SW 1271 (cell line): ENCODE measurements around the gene GSTP1.
"Not testable (repeated sequence)": the region's sequence is repeated elsewhere in the genome, so short reads cannot be mapped to it uniquely, and the experiment has no call there.

Source experiments
- DNase-seq, 2 experiments: peaks; one replicate each; lab custom pipeline; 2025; lab: John Stamatoyannopoulos, UW

GSTP1 gene

DNA sequence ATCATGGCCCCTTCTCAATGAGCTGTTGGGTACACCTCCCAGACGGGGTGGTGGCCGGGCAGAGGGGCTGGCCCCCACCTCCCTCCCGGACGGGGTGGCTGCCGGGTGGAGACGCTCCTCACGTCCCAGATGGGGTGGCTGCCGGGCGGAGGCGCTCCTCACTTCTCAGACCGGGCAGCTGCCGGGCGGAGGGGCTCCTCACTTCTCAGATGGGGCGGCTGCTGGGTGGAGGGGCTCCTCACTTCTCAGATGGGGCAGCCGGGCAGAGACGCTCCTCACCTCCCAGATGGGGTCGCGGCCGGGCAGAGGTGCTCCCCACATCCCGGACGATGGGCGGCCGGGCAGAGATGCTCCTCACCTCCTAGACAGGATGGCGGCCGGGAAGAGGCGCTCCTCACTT is 14.4 kb downstream of the GSTP1 start:
- DNase-seq, result not testable (repeated sequence)

DNA sequence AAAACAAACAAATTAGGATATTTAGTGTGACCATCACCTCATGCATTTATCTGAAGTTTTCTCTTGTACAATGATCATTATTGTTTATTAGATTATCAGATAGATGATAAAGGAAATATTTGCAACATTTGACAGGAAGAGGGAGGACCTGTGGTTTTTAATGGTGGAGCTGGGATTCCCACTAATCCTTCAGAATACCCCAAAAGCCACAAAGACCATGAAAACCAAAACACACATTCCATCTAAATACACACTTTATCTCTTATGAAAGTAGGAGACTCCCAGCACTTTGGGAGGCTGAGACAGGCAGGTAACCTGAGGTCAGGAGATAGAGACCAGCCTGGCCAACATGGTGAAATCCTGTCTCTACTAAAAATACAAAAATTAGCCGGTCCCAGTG is 15.5 kb downstream of the GSTP1 start:
- no peak for DNase-seq

DNA sequence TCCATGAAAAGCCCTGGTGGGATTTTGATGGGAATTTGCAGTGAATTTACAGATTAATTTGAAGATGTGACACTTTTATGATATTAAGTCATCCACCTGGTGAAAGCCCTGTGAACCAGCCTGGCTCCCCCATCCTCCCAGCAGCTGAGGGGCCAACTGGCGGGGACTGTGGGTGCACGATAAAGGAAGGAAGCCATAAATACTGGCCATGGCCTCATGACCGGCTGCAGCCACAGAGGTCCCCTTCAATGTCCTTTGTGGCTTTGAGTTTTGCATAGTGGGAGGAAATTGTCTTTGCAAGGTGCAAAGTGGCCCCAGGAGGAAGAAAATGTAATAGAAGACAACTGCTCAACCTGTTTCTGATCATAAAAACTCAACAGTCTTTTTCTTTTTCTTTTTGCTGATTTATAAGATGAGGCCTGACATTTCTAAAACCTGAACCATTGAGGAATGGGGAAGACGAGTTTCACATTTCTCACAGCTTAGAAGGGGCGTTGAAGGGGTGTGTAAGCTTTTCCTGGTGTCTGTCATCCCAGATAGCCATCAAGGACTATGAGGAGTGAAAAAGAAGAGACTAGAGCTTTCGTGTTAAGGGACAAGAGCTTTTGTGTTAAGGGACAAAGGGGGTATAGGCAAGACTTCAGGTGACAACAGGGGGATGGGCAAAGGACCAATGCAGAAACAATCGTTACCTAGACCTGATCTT is 16.9 kb downstream of the GSTP1 start:
- DNase-seq, result no peak

DNA sequence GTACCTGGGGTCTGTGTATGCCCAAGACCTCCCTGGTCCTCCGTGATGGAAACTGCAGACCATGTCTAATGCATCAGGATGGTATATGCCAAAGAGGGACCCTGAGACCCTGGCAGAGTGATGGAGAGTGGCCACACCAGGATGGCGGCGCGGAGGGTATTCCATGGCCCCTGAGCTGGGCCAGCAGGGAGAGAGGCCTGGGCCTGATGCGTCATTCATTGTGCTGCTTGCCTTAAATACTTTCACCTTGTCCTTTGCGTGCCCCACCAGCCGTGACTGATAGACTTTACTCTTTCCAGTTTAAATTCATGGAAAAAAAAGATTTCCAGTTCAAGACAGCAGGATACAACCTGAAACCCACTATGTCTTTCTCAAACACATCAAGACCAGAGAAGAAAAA is 17.5 kb downstream of the GSTP1 start:
- no peak for DNase-seq

DNA sequence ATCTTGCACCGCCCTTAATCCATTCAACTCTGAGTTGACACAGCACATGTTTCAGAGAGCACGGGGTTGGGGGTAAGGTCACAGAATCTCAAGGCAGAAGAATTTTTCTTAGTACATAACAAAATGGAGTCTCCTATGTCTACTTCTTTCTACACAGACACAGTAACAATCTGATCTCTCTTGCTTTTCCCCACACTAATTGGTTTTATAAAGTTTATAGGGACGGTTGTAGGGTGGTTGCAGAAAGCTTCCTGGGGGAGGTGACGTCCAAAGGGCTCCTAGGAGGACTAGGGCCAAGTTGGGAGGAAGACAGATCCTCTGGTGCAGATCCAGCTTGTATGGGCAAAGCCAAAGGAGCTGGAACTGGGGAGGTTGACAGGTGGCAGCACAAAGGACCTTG is 20.5 kb downstream of the GSTP1 start:
- DNase-seq, result not testable (repeated sequence)

DNA sequence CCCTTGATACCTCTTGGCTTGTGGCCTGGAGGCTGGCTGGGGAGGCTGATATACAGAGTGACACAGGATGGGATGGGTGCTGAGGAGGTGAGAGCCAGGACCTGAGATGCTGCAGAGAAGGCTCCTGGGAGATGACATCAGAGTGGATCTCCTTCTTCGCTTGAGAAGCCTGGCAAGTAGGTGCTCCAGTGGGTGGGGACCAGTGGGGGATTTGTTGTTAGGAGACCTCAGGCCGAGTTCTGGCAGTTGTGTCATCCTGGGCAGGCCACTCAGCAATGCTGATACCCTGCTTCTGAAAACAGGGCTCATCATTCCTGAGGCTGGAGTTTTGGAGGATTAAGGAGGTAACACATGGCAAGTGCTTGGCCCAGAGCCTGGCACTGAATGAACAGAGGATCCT is 21.2 kb downstream of the GSTP1 start:
- DNase-seq, result no peak

DNA sequence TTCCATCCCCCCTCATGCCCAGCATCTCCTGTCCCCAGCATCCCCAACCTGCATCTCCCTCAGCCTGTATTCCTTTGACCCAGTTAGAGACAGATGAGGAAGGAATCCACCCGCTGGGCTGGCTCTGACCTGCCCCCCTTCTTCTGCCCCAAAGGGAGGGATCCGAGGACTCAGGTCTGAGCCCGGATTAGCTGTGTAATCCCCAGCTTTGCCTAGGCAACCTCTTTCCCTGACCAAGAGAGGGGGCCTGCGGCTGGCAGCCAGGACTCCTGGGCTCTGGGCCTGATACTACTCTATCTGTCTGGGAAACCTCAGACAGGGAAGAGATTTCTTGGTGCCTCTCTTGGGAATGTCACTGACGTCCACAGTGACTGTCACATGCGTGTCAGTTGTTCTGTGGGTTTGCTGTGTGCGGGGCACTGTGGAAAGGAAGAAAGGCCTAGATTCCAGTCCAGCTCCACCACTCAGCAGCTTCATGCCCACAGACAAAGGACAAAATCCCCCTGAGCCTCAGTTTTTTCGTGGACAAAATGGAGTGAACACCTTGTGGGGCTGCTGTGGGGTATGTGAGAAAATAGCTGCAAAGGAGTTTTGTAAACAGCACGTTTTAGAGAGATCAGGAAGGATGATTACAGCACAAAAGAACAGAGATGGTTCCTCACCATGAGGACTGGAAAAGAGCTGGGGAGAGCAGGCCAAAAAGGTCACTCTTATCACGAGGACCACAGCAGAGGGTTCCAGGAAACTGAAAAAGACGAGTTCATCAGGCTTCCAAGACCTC is 21.8 kb downstream of the GSTP1 start:
- no peak for DNase-seq

DNA sequence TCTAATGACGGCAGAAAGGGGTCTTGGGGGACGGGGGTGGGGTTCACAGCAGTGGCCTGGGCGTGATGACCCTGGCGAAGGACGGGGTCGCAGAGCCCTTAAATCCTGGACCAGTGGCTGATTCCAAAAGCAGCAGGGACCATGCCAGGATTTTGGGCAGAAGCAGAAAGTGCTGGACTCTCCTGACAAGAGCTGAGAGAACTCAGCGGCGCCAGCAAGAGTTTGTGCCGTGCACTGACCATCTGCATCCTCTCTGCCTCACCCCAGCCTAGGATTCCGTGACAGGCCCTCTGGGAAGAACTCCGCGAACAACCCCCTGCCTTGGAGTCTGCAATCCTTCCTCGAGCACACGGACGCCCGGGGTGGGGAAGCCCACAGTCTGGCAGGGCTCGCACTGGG is 22.5 kb downstream of the GSTP1 start:
- no peak for DNase-seq

DNA sequence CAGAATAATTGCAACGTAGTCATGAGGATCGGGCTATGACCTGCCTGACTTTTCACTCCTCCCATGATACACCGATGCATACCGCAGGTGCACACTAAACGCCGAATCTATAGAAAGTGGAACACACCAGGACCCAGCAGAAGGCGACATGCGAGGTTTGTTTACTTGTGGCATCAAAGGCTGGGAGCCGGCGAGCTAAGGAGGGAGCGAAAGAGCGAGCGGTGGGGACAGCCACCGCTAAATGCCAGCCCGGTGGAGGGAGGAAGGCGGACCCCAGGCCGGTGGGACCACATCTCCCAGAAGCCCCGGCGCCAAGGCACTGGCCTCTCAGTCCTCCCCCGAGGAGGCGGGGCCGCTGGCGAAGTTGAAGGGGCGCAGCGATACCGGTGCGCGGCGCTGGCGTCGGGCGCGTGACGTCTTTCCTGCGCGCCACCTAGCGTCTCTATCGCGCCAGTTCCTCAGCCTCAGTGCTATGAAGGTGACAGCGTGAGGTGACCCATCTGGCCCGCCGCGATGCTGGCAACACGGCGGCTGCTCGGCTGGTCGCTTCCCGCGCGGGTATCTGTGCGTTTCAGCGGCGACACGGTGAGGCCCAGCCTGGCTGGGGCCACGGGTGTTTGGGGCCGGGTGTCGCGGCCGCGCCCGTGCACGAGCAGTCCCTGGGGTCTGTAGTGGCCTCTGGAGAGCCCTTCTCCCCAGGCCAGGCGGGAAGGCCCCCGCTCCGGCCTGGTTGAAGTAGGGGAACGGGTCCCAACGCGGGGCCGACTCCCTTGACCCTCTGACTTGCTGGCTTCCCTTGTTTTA is 23.1 kb downstream of the GSTP1 start, which contains the start of gene NDUFV1:
Gene NDUFV1, plus strand, starts transcription at position 445 of the 804 bp plus-strand sequence. Its CDS starts 69 bp downstream, at position 514.
- DNase-seq, result peak; percentile 86 to 93

DNA sequence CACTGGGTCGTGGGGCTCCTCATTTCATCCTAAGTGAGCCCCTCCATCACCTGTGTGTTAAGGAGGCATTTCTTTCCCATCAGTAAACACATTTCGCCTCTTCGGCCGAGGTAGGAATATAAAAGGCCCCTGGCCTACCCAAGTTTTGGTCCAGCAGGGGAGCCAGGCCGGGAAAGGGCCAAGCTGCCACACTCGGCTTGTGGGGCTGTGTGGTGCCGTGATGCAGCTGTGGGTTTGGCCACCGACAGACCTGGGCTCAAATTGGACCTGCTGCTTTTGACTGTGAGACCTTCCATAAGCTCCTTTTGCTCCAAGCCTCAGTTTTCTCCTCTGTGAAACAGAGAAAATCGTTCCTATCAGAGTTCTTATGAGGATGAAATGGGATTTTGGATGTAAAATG is 23.9 kb downstream of the GSTP1 start:
- DNase-seq, result no peak

DNA sequence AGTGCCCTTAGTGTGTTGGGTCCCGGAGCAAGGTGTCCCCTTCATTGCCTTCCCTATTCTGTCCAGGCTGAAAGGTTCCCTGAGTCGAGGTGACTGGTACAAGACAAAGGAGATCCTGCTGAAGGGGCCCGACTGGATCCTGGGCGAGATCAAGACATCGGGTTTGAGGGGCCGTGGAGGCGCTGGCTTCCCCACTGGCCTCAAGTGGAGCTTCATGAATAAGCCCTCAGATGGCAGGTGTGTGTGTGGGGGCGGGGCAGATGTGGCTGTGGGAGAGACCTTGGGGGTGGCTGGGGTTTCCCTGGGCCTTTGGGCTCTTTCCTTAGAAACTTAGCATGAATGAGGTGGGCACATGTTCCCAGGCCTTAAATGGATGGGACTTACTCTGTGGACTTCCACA is 24.9 kb downstream of the GSTP1 start:
- DNase-seq, result no peak

DNA sequence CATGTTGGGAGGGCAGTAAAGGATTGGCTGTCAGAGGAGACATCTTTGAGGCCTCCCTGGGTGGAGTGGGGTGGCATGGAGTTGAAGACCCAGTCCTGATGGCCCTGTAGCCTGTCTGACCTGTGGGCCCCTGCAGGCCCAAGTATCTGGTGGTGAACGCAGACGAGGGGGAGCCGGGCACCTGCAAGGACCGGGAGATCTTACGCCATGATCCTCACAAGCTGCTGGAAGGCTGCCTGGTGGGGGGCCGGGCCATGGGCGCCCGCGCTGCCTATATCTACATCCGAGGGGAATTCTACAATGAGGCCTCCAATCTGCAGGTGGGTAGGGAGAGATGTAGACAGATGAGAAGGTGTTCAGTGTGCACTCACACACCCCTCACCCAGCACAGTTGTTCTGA is 25.7 kb downstream of the GSTP1 start:
- DNase-seq, result no peak

DNA sequence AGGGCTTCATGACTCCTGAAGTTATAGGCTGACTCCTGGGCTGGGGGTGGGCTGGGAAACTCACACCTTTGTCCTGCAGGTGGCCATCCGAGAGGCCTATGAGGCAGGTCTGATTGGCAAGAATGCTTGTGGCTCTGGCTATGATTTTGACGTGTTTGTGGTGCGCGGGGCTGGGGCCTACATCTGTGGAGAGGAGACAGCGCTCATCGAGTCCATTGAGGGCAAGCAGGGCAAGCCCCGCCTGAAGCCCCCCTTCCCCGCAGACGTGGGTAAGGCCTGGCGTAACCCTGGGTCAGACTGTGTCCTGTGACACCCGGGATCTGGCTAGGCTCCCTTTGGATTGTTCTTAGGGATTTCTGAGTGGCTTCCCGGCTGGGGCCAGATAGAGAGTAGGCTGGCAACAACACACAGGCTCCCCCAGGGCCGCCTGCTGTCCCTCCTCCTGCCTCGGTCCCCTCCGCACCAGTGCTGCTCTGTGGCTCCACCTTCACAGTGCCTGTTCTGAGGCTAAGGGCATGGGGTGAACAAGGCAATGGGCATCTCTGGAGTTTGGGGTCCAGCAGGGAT is 26.8 kb downstream of the GSTP1 start:
- no peak for DNase-seq

DNA sequence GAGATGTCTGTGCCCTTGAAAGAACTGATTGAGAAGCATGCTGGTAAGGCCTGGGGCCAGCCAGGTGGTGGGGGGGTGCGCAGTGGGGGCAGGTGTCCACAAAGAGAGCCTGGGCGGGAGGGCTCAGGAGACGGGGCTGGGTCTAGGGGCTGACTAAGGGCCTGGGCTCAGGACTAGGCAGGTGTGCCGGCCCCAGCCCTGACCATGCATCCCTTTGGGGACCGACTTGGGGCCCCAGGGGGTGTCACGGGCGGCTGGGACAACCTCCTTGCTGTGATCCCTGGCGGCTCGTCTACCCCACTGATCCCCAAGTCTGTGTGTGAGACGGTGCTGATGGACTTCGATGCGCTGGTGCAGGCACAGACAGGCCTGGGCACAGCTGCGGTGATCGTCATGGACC is 27.6 kb downstream of the GSTP1 start:
- DNase-seq, result no peak

DNA sequence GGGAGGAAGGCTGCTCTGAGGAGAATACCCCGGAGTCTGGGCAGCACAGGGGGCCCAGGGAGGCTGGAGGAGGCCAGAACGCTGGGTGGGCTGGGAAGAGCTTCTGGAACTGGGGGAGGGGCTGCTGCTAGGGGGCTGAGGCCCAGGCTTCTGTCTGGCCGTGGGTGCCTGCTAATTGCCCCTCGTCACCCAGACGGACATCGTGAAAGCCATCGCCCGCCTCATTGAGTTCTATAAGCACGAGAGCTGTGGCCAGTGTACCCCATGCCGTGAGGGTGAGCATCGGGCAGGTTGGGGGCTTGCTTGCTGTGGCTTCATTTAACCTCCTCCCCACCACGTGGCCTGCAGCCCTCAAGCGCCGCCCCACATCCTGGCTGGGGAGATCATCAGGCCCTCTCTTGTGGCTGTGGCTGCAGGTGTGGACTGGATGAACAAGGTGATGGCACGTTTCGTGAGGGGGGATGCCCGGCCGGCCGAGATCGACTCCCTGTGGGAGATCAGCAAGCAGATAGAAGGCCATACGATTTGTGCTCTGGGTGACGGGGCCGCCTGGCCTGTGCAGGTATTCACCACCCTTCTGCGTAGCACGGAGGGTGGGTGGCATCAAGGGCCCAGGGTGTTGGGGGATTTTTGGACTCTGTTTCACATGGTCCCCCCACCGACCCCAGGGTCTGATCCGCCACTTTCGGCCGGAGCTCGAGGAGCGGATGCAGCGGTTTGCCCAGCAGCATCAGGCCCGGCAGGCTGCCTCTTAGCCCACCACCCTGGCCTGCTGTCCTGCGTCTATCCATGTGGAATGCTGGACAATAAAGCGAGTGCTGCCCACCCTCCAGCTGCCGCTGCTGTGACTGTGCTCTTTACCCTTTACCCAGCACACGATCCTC is 28.3 kb downstream of the GSTP1 start:
- DNase-seq, result no peak

DNA sequence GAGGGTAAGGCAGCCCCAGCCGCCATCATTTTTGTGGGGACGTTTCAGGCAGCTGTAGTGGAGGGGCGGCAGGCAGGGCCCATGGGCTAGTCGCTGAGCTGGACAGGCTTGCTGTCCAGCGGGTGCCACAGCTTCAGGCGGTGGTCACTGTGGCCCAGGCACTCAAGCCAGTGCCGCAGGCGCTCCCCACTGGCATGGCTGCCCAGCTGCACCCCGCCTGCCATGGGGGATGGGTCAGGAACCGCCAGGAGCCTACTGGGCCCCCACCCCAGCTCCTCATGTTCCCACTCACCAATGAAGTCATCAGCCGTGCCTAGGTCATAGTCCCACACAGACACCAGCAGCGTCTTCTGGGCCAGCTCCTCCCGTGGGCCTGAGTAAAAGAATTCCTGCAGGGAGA is 29.1 kb downstream of the GSTP1 start:
- DNase-seq, result no peak

DNA sequence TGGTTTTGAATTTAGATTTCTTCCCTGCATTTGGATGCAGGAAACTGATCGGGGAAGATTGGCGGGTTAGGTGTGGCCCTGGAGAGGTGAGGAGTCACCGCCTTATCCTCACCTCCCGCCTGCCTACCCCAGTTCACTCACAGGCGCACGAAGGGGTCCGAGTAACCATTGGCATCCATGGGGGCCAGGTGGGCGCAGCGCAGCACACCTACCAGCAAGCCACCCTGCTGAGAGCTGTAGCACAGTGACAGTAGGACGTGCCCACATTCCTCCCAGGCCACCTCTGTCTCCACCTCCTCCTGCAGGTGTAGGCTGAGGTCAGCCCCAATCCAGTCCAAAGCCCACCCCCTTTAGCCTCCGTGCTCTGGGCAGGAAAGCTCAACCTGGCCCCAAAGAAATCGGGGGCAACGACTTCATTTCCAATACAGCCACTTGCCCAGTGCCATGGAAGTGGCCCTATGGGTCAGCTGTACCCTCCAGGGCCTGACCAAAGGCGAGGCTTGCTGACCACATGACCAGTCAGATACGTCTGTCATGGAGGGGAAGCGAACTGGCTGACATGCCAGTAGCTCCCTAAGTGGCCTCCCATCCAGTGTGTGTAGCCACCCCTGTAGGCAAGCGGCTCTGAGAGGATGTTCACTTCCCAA is 29.8 kb downstream of the GSTP1 start:
- DNase-seq, result no peak

DNA sequence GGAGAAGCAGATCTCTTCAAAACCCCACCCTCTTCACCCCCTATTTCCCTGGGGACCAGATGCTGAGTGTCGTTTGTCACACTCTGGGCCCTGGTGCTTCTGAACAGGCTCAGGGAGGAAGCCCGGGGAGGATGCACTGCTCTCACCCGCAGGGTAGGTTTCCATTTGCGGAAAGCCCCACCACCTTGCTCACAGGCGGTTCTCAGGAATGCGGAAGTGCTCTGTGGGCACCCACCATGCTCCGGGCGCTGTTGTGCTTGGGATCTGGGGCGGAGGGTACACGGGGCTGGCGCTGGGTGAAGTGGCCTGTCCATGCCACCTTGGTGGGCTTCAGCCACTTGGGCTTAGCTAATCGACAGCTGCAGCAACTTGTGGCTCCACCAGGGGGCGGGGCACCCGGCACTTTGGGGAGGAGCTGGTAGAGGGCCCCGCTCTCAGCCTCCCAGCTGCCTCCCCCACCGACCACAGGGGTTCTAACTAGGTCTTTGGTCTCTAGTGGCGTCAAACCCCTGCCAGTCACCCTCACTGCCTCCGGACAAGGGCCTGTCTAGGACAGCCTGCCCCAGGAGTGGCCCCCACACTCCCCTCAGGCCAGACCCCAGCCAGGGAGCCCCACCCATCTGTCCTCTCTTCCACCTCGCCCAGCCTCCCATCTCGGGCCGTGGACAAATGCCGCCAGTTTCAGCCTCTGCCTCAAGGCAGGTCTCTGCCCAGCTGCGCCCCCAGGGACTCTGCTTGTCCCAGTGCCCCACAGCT is 30.5 kb downstream of the GSTP1 start:
- DNase-seq, result peak in 1 of 2 experiments; percentile 10

DNA sequence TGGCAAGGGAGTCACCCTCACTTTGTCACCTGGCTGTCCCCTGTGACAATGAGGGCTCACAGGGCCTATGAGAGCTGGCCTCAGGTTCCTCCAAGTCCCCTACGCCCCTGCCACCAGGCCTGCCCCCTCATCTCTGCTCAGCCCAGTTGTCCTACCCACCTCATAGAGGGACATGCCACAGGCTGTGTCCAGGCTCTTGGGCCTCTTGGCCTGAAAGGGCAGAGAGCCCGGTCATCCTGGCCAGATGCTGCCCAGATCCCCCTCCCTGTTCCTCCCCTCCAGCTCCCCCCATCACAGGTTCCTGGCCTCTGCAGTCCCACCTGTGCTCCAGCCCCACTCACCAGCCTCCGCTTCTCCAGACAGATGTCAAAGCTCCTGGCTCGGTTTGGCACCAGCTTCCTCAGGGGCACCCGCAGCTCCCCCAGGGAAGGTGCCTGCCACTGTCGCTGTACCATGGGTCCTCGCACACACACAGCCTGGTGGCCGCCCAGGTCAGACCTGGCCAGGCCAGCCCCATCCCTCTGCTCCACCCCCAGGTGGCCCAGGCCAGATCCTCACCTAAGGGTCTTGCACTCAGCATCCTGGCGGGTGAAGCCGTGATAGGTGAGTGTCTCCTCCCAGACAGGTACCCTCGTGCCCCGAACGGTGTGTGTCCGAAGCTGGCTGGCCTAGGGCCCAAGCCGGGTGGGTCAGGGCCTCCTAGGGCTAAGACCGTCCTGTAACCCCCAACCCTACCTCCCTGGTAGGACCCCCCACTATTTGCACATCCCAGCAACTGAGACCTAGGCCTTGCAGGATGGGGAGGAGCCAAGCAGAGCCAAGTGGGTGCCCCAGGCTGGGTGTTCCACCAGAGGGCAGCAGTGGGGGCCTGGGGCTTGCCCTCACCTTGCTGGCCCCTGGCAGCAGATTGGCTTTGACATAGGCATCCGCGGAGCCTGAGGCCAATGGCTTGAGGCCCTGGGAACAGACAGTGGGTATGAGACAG is 31.4 kb downstream of the GSTP1 start:
- DNase-seq, result peak in 1 of 2 experiments; percentile 30
